Stromal cell of bone marrow (primary cell): ENCODE results near the gene CD7.

ENCODE experiments used
- DNase-seq: peaks from one replicate; pipeline ENCODE4 v3.0.0-alpha.2; 2012; ENCODE audit warnings: low read depth

Gene CD7

GRCh38 chr17:82328141-82328993 is 11.0 kb upstream of the CD7 start:
- DNase-seq: no peak

GRCh38 chr17:82327757-82328140 is 10.3 kb upstream of the CD7 start:
- DNase-seq: no peak

GRCh38 chr17:82327289-82327688 is 9.9 kb upstream of the CD7 start:
- DNase-seq: no peak

- no peak for DNase-seq
Observed at GRCh38 chr17:82325286-82326180, 8.1 kb upstream of the CD7 start.

GRCh38 chr17:82324566-82325285 is 7.3 kb upstream of the CD7 start:
- no peak for DNase-seq

- no peak for DNase-seq
Observed at GRCh38 chr17:82323514-82324234, 6.3 kb upstream of the CD7 start.

GRCh38 chr17:82322526-82323453 is 5.4 kb upstream of the CD7 start:
- no peak for DNase-seq

- DNase-seq: no peak
Observed at GRCh38 chr17:82321947-82322466, 4.6 kb upstream of the CD7 start.

GRCh38 chr17:82320956-82321927 is 3.8 kb upstream of the CD7 start:
- DNase-seq: no peak

GRCh38 chr17:82320140-82320840 is 2.9 kb upstream of the CD7 start:
- DNase-seq: no peak

- DNase-seq: no peak
Observed at GRCh38 chr17:82319619-82320062, 2.2 kb upstream of the CD7 start.

GRCh38 chr17:82318772-82319606 is 1.6 kb upstream of the CD7 start:
- DNase-seq: no peak

- DNase-seq: no peak
Observed at GRCh38 chr17:82318169-82318498, 726 bp upstream of the CD7 start.

GRCh38 chr17:82316651-82317393 is 586 bp downstream of the CD7 start:
- DNase-seq: no peak

- DNase-seq: no peak
Observed at GRCh38 chr17:82315703-82316358, 1.6 kb downstream of the CD7 start.
